WTC11 (cell line): ENCODE measurements around the gene CST5.

Source experiments
- CTCF ChIP-seq: fragments of 200-600 bp; IDR thresholded peaks from 2 replicates; pipeline ENCODE4 v1.8.0; 2022; ENCODE audit warnings: antibody characterized with exemption
- KAT7 ChIP-seq: sonication (generic); formaldehyde crosslinking; IDR thresholded peaks from 2 replicates; pipeline ENCODE4 v1.8.1; 2023; ENCODE audit warnings: missing genetic modification reagents, mild to moderate bottlenecking, borderline replicate concordance
- TF ChIP-seq, protein P1 (sequence below): sonication (generic); formaldehyde crosslinking; IDR thresholded peaks from 2 replicates; pipeline ENCODE4 v1.8.0; 2022; ENCODE audit warnings: mild to moderate bottlenecking, missing genetic modification reagents

- TF ChIP-seq KAT7 (no peak), CTCF (no peak)
- TF ChIP-seq, protein P1, sequence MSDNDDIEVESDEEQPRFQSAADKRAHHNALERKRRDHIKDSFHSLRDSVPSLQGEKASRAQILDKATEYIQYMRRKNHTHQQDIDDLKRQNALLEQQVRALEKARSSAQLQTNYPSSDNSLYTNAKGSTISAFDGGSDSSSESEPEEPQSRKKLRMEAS (CRISPR knock-in tag), result no peak
These were observed 37.9 kb downstream of the CST5 start for GRCh38 chr20:23841693-23842092.
